ENCODE measurements around the gene FBXL16.
A peak's percentile ranks its signal among the peaks of the same experiment; 100 is the strongest.

The FBXL16 gene

DNA sequence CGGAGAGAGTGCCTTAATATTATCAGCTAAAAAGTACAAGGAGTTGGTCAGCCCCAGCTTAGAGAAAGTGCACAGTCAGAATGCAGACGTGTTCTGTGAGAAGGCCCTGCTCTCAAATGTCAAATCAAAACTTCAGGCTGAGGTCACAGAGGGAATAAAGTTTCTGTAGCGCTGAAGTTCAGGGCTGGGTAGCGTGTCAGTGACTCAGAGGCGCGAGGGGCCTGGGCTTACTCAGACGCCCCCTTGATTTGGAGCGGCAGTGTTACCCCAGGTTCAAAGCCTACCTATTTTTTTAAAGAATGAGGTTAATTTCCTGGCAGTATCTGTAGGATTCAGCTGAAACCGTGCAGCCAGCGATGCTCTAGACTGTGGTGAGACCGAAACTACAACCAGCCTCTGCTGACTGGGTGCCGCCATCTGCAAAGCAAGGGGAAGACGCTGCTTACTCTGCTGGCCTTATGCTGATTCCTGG, 30.4 kb upstream of the FBXL16 start:
- DNase-seq (ENCODE audit: extremely low read depth in 1 of 2, low read depth in 1 of 2), result peak in 1 of 2 donors; percentile 85

GRCh38 chr16:734981-735881, 29.6 kb upstream of the FBXL16 start:
- no peak for DNase-seq (ENCODE audit: extremely low read depth in 1 of 2, low read depth in 1 of 2)

DNA sequence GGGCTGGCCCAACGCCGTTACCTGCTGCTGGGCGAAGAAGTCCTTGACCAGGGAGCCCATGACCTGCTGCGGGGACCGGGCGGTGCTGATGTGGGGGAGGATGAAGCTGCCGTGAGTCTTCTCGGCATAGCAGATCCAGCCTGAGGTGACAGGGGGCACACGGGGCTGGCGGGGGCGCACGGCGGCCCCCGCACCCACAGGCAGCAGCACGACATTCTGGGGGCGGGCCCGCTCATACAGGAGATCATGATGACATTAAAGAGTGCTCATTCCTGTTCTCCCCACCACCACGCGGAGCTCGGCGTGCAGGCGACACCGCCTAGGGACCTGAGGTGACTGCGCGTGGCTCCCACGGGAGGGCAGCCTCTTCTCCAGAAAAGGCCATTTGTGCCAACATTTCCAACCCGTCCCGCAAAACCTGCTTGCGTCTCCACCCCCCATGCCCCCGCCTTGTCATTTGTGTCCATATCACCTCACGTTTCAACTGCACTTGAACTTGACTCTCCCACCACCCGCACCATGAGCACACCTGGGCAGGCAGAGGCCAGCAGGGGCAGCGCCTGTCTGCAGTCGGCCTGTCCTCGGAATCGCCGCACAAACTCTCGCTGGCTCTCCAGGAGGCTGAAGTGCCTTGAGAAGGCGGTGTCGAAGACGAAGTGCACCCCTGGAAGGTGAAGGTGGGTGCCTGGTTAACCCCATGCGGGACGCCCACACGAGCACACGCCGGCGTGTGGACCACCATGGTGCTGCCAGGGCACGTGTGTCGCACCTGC, 28.8 kb upstream of the FBXL16 start:
- no peak for DNase-seq (ENCODE audit: extremely low read depth in 1 of 2, low read depth in 1 of 2)

- no peak for DNase-seq (ENCODE audit: extremely low read depth in 1 of 2, low read depth in 1 of 2)
Observed at GRCh38 chr16:733382-734207, 28.0 kb upstream of the FBXL16 start.

- DNase-seq (ENCODE audit: extremely low read depth in 1 of 2, low read depth in 1 of 2), result no peak
Observed at GRCh38 chr16:732936-733335, 27.3 kb upstream of the FBXL16 start.

- no peak for DNase-seq (ENCODE audit: extremely low read depth in 1 of 2, low read depth in 1 of 2)
Observed at GRCh38 chr16:732332-732731, 26.7 kb upstream of the FBXL16 start.

GRCh38 chr16:730666-731509, 25.3 kb upstream of the FBXL16 start:
- no peak for DNase-seq (ENCODE audit: extremely low read depth in 1 of 2, low read depth in 1 of 2)

GRCh38 chr16:729768-730665, 24.4 kb upstream of the FBXL16 start:
- DNase-seq (ENCODE audit: extremely low read depth in 1 of 2, low read depth in 1 of 2), result no peak

GRCh38 chr16:728890-729744, 23.5 kb upstream of the FBXL16 start:
- no peak for DNase-seq (ENCODE audit: extremely low read depth in 1 of 2, low read depth in 1 of 2)

GRCh38 chr16:728131-728889, 22.7 kb upstream of the FBXL16 start:
- DNase-seq (ENCODE audit: extremely low read depth in 1 of 2, low read depth in 1 of 2), result peak in 1 of 2 donors; percentile 60

- no peak for DNase-seq (ENCODE audit: extremely low read depth in 1 of 2, low read depth in 1 of 2)
Observed at GRCh38 chr16:727291-727977, 21.8 kb upstream of the FBXL16 start.

- peak in 1 of 2 donors; percentile 49 for DNase-seq (ENCODE audit: extremely low read depth in 1 of 2, low read depth in 1 of 2)
Observed at GRCh38 chr16:726438-727290, 21.1 kb upstream of the FBXL16 start, which contains the start of the genes CCDC78 and HAGHL. TSS of gene CCDC78 (minus strand) at chr16:726443. CDS start at chr16:726367, 76 bp downstream. TSS of gene HAGHL (plus strand) at chr16:727106. CDS start at chr16:727510, 404 bp downstream.

DNA sequence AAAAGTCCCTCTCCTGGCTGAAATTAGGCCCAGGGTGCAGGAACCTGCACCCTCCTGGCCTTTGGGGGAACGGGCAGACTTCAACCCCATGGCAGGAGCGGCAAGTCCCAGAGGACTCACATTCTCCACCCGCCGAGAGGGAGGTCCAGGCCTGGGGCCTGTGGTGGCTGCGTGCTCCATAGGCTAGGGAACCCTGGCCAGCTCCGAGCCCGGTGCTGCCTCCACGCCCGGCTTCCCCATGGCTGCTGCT, 20.5 kb upstream of the FBXL16 start:
- DNase-seq (ENCODE audit: extremely low read depth in 1 of 2, low read depth in 1 of 2), result no peak

DNA sequence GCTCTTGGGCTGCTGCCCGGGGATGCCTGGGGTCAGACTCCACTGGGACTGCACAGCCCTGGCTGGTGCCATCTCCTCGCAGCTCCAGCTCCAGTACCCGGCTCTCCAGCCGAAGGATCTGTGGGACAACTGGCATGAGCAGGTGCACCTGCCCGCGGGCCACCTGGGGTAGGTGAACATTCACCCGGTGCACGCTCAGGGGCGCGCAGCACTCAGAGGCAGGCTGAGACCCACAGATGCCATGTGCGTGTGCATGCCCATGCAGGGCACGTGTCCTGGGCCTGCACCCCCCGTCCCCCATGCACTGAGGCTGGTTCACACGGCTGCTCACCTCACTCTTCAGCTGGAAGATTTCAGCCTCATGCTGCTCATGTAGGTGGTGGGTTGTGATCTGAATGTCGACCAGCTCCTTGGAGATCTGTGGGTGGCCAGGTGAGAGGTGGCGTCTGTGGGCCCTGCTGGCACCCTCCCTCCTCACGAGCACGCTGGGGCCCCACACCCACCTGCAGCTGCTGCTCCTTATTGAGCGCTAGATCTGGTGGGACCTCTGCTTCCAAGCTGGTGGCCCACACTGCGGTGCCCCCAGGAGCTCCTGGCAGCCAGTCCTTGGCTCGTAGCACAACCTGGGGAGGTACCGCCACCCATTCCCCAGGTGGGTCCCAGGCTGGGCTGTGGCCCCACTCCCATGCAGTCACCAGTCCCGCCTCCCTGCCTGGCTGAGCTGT, 20.0 kb upstream of the FBXL16 start:
- no peak for DNase-seq (ENCODE audit: extremely low read depth in 1 of 2, low read depth in 1 of 2)

GRCh38 chr16:725041-725376, 19.4 kb upstream of the FBXL16 start:
- DNase-seq (ENCODE audit: extremely low read depth in 1 of 2, low read depth in 1 of 2), result no peak

All from stimulated activated CD8-positive, alpha-beta memory T cell treated with anti-CD3 and anti-CD28 coated beads, Interleukin-7, amount 100 ng/mL, for 48 hours (primary cell).